ENCODE measurements around the gene CNTNAP4.

The CNTNAP4 gene

DNA sequence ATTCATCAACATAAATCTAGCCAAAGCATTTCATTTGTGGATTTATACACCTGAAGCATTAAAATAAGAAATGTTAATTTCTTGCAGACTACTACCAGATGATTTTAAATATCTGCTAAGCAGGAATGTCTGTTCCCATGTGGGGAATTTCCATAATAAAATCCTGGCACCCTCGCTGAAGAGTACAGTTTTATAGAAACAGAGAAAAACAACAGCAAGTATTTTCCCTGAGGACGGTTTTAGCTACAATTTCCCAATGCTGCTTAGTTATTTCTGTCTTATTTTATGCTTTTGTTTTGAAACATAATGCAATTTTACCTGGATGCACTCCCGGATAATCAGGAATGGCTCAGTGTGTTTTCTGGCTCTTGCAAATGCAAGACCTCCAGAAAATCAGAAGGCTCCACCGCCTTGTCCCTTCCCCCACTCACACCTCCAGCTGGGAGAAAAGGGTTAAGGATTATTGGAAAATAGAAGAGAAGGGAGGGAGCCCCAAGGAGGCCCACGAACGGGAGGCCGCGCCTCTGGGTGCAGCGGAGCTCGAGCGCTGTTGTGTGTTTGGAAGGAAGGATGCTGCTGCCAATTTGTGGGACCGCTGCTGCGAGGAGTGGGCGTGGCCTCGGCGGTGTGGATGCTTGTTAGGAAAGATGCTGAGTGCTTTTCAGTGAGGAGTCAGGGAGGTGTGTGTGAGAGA is at the start of gene CNTNAP4:
CNTNAP4 (plus strand) TSS at position 657 of the 694 bp plus-strand sequence. CDS start 262 bp downstream, outside the sequence.
- peak; percentile 68 to 91 (median 83) for DNase-seq
- intact Hi-C loops (cut with DNase I) = loop anchor here (10.0 kb wide), 1 partner anchor 378 kb away; no protein-coding TSS in a partner anchor

DNA sequence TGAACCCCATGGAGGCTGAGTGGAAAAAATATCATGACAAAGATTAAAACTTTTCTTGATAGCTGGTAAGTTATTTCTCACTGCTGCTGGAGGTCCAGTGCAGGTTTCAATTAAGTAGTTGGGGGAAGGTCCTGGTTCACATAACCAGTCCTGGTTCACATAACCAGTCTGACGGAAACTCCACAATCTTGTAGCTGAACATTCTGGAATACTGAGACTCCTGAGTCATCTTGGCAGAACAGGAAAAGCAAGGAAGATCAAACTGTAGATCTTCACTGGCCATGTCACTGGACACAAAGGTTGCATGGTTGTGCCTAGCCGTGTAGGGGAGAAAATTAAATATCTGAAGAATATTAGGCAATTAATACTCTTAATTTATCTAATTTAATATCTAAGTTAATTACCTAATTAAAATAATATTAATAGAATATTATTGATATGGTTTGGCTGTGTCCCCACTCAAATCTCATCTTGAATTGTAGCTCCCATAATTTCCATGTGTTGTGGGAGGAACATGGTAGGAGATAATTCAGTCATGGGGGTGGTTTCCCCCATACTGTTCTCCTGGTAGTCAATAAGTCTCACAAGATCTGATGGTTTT is 48.6 kb upstream of the CNTNAP4 start:
- intact Hi-C loops (cut with DNase I) = no loop called here
- no peak for DNase-seq

DNA sequence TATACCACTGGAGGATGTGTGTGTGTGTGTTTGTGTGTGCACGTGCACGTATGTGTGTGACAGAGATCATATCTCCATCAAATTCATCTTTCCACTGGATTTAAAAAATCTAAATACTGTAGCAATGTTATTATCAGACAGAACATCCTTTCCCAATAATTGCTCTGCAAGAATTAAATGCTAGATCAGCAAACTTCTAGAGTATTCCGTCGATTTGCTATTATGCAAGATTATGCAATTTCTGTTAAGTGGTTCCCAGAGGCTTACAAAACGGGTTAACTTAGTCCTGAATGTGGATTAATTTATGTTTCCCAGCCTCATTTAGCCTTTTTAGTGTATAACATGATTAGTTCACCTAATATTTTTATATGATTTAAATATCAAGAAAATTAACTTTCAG is 44.5 kb upstream of the CNTNAP4 start:
- intact Hi-C loops (cut with DNase I) = no loop called here
- no peak for DNase-seq

DNA sequence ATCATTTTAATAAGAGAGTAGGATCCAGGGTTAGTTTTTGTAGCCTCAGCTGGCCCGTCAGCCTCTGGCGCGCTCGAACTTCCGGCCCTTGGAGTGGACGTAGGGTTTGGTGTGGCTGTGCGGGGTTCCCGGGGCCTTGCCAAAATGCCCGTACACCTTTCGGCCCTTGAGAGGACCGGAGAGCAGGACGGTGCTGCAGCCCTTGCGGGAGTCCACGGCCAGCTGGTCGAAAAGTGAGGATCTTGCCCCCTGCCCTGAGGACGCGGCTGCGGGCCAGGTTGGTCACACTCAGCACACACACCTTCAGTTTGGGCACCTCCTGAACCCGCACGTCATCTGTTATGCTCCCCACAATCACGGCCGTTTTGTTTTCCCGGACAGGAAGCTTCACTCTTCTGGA is 42.2 kb upstream of the CNTNAP4 start:
- DNase-seq = no peak
- intact Hi-C loops (cut with DNase I) = no loop called here

DNA sequence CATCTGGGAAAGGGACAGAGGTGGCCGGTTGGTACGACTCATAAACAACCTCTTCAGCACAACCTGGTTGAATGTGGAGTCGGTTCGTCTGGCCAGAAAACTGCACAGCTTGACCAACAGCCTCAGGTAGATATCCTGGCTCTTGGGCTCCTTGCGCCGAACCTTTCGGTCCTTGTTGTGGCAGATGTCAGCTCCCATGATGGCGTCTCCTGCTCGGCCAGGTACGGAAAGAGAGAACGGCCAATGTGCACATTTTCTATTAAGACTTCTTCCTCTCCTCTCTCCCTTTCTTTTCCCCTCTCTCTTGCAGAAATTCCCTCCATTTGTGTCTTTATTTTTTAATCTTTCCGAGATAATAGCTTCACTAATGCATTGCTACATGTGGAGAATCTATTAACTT is 41.8 kb upstream of the CNTNAP4 start:
- intact Hi-C loops (cut with DNase I) = no loop called here
- no peak for DNase-seq

DNA sequence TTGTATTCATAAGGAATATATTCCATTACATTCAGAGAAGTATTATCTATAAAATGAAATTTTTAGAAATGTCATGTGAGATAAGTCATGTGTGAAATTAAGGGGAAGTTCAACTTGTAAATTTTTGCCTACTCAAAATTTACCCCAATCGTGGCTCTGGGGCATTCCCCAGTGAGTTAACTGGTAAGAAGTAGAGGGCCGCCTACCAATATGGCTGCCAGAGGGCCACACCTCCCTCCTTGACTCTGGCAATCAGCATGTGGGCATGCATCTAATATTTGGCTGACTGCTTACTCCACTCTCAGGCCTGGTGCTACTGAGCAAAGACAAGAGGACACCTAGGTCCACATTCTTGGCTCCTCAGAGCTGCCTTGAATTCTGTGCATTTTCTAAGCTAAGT is 39.7 kb upstream of the CNTNAP4 start:
- DNase-seq = no peak
- intact Hi-C loops (cut with DNase I) = no loop called here

DNA sequence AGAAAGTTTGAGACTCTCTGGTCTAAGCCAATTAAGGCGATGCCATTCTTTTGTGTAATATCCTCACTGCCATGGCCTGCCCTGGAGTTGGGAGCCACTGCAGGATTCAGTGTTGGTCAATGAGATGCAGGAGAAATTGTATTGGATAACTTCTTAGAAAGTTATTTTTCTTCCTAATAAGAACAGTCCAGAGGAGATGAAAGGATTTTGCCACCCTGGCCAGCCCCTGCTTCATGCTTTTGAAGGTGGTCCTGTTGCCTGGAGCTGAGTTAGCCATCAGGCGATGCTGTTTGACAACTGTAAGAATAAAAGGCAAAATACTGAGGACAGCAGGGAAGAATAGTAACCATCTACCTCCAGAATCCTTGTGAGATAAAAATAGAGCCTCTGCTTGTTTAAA is 35.4 kb upstream of the CNTNAP4 start:
- intact Hi-C loops (cut with DNase I) = no loop called here
- peak in 2 of 42 donors; percentile 2 to 8 for DNase-seq

DNA sequence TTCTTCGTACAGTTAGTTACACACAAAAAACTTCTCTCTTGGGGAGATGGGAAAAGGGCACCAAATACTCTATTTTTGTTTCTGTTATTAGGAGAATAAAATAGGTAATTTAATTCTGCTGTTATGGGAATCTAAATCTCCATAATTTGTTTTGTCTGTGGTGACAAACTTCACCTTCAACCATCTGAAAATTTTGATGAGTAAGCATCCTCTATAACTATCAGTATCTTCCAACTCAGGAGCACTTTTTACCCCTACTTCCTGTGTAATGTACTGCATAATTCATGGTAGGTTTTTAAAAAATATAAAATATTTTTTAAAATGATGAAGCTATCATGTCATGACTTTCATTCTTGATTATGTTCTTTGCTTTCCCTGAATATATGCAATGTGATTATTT is 33.6 kb upstream of the CNTNAP4 start:
- DNase-seq = no peak
- intact Hi-C loops (cut with DNase I) = no loop called here

DNA sequence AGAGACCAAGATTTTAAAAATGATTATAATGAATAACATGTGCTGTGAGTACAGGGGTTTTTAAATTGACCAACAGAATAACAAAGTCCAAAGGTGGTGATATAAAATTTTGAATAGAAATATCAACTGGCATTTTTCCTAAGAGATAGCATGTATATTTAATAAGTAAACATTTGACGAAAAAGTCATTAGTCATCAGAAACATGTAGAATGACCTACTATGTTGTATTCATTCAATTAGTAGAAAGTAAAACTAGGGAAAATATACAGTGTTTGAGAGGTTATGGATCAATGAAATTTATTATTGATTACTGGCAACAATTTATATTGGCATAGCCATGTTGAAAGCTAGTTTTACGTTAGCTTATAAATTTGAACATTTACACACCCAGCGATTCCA is 30.6 kb upstream of the CNTNAP4 start:
- no peak for DNase-seq
- intact Hi-C loops (cut with DNase I) = no loop called here

DNA sequence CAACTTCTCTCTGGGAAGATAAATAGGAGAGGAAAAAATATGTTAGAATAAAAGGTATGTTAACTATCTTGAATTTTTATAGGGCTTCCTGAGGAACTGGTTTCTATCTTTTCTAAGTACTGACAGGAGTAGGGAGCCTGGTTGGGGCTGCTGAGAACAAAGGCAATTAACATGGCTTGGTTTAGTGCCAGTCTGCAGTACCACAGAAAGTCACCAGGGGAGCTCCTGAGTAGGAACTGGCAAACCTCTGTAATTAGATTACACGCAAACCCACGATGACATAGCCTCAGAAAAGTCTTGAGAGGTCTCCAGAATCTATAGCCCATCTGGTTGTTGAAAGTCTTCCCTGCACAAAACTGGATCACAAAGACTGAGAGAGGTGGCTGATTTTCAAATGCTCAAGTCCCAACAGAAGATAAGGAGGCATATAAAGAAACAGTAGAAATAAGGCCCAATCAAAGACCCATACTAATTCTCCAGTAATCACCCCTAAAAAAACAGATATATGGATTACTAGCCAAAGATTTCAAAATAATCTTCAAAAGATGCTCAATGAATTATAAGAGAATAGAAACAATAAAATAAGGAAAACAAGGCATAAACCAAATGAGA is 11.7 kb upstream of the CNTNAP4 start:
- intact Hi-C loops (cut with DNase I) = no loop called here
- peak in 8 of 42 donors; percentile 21 to 55 (median 34) for DNase-seq

DNA sequence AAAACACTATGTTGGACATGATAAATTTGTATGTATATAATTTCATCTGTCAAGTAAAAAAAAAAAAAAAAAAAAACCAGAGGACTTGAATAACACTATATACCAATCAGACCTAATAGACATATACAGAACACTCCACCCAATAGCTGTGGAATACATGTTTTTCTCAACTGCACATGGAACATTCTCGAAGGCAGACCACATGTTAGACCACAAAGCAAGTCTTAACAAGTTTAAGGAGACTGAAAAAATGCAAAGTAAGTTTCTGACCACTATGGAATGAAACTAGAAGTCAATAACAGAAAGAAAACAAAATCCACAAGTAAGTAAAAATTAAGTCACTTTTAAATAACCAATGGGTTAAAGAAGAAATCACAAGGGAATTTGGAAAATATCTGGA is 8.4 kb upstream of the CNTNAP4 start:
- no peak for DNase-seq
- intact Hi-C loops (cut with DNase I) = no loop called here

DNA sequence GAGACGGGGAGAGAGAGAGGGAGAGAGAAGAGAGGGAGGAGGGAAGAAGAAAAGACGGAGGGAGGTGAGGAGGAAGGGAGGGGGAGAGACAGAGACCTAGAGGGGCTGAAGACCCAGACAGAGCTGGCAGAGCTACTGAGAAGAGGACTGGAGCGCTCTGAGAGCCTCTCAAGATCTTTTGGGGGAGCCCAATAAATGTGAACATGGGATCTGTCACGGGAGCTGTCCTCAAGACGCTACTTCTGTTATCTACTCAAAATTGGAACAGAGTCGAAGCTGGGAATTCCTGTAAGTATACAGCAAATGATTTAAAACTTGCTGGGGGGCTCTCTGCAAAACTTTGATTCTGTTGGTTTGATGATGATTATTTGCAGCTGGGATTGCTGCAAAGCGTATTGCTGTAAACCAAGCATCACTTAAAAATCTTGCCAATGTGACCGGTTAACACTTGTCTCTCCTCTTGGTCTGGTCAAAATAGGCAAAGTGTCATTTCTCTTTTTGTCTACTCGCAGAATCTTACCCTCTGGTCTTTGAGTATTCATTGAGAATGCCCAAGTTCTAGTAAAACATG is 344 bp downstream of the CNTNAP4 start:
- DNase-seq = peak in 10 of 42 donors; percentile 13 to 54 (median 20)
- intact Hi-C loops (cut with DNase I) = loop anchor here (10.0 kb wide), 1 partner anchor 377 kb away; no protein-coding TSS in a partner anchor

DNA sequence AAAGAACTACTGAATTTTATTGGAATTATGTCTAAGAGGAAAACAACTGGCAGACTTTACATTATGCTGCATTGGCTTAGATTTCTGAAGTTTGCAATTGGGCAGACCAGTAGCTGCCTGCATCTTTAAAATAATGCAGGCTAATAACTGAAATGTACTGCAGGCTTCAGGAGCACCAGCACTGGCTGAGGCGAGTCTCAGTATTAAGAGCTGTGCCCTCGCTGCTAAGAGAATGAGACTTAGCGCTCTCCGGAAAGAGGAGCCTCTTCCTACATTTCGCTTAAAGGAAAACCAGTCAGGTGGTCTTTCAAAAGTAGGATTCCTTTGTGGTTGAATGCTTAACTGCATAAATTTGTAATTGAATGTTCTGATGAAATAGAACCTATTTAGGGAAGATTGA is 885 bp downstream of the CNTNAP4 start:
- intact Hi-C loops (cut with DNase I) = loop anchor here (10.0 kb wide), 1 partner anchor 377 kb away; no protein-coding TSS in a partner anchor
- DNase-seq = peak in 25 of 42 donors; percentile 12 to 63 (median 28)

DNA sequence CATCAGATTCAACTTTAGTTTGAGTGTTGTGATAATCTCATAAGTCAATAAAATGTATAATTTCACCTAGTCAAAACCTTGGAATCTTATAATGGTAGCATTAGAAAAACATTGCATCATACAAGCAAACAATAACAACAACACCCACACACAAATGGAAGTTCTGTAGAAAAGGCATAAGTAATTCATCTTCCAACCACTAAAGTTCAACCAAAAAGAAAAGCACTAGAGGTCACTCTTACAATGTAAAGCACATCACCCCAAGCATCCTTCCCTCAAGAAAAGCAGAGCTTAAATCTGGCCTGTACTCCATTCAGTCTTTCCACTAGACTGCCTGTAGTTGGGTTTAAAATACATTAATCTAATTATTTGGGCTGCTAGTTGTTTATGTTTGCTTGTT is 1.8 kb downstream of the CNTNAP4 start:
- peak in 5 of 42 donors; percentile 19 to 54 (median 43) for DNase-seq
- intact Hi-C loops (cut with DNase I) = loop anchor here (10.0 kb wide), 1 partner anchor 376 kb away; no protein-coding TSS in a partner anchor

DNA sequence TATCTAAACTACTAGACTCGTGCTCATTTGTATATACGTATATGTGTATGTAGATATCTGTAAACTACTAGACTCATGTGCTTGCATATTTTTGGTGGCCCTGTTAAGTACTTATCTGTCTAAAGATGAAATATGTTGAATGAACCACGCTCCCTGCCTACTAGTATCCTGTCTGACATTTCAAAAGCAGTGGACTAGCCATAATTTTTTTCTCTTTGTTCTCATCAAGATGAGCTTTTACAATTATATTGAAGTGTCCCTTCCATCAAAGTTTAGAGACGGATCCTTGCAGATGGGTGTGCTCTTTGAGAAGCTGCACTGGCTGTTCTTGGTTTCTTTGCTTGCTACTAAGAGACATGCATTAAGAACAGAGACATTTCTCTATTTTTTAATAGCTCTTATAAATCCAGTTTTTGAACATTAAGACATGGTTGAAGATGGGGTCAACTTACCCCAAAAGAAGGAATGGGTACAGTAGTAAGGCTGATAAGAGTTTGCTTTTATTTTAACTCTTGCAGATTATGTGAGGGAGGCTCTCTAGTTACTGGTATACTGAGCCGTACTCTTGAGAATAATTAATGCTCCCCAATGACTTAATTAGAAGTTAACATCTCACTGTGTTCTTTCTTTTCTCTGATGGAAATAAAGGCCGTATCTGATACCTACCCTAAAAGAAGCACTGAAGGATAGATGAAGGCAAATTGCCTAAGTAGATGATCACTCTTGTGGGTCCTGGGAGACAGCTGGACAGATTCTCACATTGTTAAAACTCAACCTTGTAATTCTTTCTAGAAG is 3.4 kb downstream of the CNTNAP4 start:
- intact Hi-C loops (cut with DNase I) = no loop called here
- DNase-seq = no peak

DNA sequence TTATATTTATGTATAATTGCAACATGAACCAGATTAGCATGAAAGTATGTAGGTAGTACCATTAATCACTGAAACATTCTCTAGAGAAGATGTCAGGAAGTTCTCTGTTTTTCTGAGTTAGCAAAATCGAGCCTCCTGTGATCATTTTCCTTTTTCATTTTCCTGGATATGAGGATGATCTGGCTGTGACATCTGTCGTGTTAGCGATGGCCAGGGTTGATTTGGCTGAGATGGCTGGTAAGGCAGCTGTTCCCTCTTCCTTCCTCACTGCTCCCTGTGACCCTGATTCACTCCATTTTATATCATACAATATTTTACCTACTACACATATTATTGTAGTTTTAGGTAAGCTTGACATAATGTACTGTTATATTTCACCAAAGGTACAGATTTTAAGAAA is 10.3 kb downstream of the CNTNAP4 start:
- intact Hi-C loops (cut with DNase I) = no loop called here
- no peak for DNase-seq

DNA sequence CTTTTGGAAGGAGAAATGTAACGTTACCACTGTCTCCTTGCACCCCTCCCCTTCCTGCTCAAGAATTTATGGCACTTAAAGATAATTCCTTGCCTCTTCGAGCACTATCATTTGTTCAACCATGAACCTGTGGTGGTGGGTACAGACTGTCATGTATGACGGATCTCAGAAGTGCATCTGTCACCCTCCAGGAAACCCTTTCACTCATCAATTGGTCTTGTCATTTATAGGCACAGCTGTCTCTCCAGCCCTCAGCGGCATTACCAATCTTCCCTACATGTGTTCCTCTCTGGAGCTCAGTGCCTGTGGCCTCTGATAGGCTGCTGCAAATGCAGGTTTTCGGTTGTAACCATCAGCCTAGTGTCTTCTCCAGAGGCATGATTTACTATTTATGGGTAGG is 15.0 kb downstream of the CNTNAP4 start:
- DNase-seq = peak in 3 of 42 donors; percentile 28 to 49 (median 31)
- intact Hi-C loops (cut with DNase I) = no loop called here

DNA sequence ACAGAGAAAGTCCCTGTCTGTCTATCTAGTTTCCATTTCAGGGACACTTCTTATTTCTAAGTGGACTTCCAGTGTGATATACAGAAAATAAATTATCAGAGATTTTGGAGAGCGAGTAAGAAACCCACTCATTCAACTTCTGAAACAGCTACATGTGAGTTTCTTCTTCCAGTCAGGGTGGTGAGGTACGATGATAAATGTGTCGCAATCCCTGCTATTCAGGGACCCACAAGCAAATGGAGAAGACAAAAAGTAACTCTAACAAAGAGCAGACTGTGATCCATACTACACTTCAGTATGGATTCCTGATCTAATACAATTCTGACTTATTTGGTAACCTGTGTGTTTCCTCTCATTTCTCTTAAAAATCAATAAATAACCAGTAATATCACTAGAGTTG is 16.8 kb downstream of the CNTNAP4 start:
- DNase-seq = no peak
- intact Hi-C loops (cut with DNase I) = no loop called here

All from head of caudate nucleus (tissue), 42 donors.